Body of pancreas (tissue), 4 donors: ENCODE data around the gene UBE2E2. TPM values are rescaled to one million over a fixed set of nuclear protein-coding genes. Genes with fewer than 3 reads are reported as not detected.

Source experiments
- ATAC-seq: fragments of 150-250 bp; one replicate; pipeline ENCODE4 v1.9.1; 2016
- DNase-seq, 4 donors: peaks; one replicate each; pipeline ENCODE4 v3.0.0-alpha.2; 2019
- H3K27ac ChIP-seq, 4 donors: fragments of 200-600 bp; sonication (generic); 1 replicate in 3 of 4; 2 replicates in 1 of 4; pipeline versions ENCODE4 v1.5.1 to v1.6.1; 2016 to 2019; ENCODE audit warnings: mild to moderate bottlenecking in 1 of 4, mixed read lengths in 1 of 4, moderate library complexity in 1 of 4
- H3K27me3 ChIP-seq, 2 donors: fragments of 200-600 bp; sonication (generic); one replicate each; pipeline ENCODE4 v1.6.0; 2016; ENCODE audit warnings: mild to moderate bottlenecking in 1 of 2
- H3K36me3 ChIP-seq, 2 donors: fragments of 200-600 bp; sonication (generic); replicated peaks in 1 of 2; 2 replicates each; pipeline ENCODE4 v1.5.1; 2016; ENCODE audit warnings: low read depth in 2 of 2; ENCODE audit not compliant: insufficient read depth in 1 of 2
- H3K4me1 ChIP-seq: fragments of 200-600 bp; sonication (generic); one replicate; pipeline ENCODE4 v1.6.0; 2016
- H3K4me3 ChIP-seq, 2 donors: fragments of 200-600 bp; sonication (generic); 1 replicate in 1 of 2; 2 replicates in 1 of 2; pipeline ENCODE4 v1.5.1; 2016 to 2019
- H3K9me3 ChIP-seq, 3 donors: fragments of 200-600 bp; sonication (generic); 1 replicate in 2 of 3; 2 replicates in 1 of 3; pipeline ENCODE4 v1.5.1; 2016
- POLR2A ChIP-seq, 3 donors: fragments of 450-650 bp; IDR thresholded peaks; one replicate each; pipeline ENCODE4 v1.6.1; 2016; ENCODE audit warnings: antibody characterized with exemption in 3 of 3, mild to moderate bottlenecking in 2 of 3
- WGBS, 2 donors: methylation state at CpG; one replicate each; pipeline ENCODE4 v1.1.5; 2017; 5-methylcytosine and 5-hydroxymethylcytosine counted together
- intact Hi-C: fragments of 100-400 bp; cut with DNase I; formaldehyde crosslinking; loops from one replicate; pipeline ENCODE4 v1.15.1; 2023
- total RNA-seq, 2 donors: library from RNA; depleted of rRNA; stranded (reverse); fragments of >200 nt; gene quantifications; one replicate each; pipeline ENCODE4 v1.1.0, GENCODE V29; 2016
- TF ChIP-seq, protein P1 (sequence below), 7 experiments: fragments of 450-650 bp in 4 of 7; fragments of 200-600 bp in 3 of 7; sonication (generic) in 3 of 7; IDR thresholded peaks; one replicate each; pipeline ENCODE4 v1.5.1; 2016 to 2019; ENCODE audit warnings: antibody characterized with exemption in 7 of 7

UBE2E2 gene
- total RNA-seq, 2 donors from 2014 or later, result 7.8 to 23.7 TPM

- intact Hi-C loops, result no loop called here
- no peak overlapping the region for H3K27ac ChIP-seq
- WGBS, 2 donors, result 76 to 82% methylated on average over 4 of the region's 4 CpGs
These were observed 256.9 kb downstream of the UBE2E2 start for GRCh38 chr3:23459889-23460546.

GRCh38 chr3:23461069-23461468, 257.9 kb downstream of the UBE2E2 start:
- no peak for DNase-seq
- ATAC-seq, result no peak
- intact Hi-C loops, result no loop called here
- TF ChIP-seq POLR2A (IDR thresholded peaks at IDR 0.05), result no peak
- TF ChIP-seq, protein P1, sequence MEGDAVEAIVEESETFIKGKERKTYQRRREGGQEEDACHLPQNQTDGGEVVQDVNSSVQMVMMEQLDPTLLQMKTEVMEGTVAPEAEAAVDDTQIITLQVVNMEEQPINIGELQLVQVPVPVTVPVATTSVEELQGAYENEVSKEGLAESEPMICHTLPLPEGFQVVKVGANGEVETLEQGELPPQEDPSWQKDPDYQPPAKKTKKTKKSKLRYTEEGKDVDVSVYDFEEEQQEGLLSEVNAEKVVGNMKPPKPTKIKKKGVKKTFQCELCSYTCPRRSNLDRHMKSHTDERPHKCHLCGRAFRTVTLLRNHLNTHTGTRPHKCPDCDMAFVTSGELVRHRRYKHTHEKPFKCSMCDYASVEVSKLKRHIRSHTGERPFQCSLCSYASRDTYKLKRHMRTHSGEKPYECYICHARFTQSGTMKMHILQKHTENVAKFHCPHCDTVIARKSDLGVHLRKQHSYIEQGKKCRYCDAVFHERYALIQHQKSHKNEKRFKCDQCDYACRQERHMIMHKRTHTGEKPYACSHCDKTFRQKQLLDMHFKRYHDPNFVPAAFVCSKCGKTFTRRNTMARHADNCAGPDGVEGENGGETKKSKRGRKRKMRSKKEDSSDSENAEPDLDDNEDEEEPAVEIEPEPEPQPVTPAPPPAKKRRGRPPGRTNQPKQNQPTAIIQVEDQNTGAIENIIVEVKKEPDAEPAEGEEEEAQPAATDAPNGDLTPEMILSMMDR (IDR thresholded peaks at IDR 0.05), result no peak
- no peaks in the 10 kb centered on the region for H3K36me3 ChIP-seq
- no peaks in the 10 kb centered on the region for H3K9me3 ChIP-seq
- no peak overlapping the region for H3K4me3 ChIP-seq
- H3K4me1 ChIP-seq, result no peaks in the 10 kb centered on the region
- no peaks in the 10 kb centered on the region for H3K27me3 ChIP-seq
- WGBS, 2 donors, result 89% methylated on average over 3 of the region's 3 CpGs
- H3K27ac ChIP-seq, result no peak overlapping the region

More at GRCh38 chr3:23459889-23460546, 256.9 kb downstream of the UBE2E2 start:
- DNase-seq (no peak), ATAC-seq (no peak)
- Histone ChIP-seq H3K4me1 (no peaks in the 10 kb centered on the region), H3K27me3 (no peaks in the 10 kb centered on the region), H3K4me3 (no peak overlapping the region), H3K36me3 (no peaks in the 10 kb centered on the region), H3K9me3 (no peaks in the 10 kb centered on the region)
- TF ChIP-seq, protein P1 (IDR thresholded peaks at IDR 0.05), result no peak
- TF ChIP-seq POLR2A (IDR thresholded peaks at IDR 0.05), result no peak

DNA sequence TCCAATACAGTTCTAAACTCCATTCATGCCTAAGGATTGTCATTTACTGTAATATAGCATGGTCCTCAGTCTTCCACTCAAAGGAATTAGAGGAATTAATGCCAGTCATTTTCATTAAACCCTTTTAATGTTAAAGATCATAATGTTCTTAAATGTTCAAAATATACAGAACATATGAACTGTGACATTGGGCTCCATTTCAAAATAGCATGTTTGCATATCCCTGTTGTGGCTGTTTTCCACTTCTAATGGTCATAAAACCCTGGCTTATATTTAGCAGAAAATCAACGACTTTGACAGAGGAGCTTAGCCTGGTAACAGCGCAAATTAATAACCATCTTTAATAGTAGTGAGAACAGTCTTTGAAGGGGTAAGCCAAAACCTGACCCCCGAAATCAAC, 260.7 kb downstream of the UBE2E2 start:
- Histone ChIP-seq H3K27ac (no peak overlapping the region), H3K4me1 (no peaks in the 10 kb centered on the region), H3K27me3 (no peaks in the 10 kb centered on the region), H3K4me3 (no peak overlapping the region), H3K9me3 (no peaks in the 10 kb centered on the region), H3K36me3 (no peaks in the 10 kb centered on the region)
- ATAC-seq (no peak), DNase-seq (no peak)
- intact Hi-C loops, result no loop called here
- WGBS, 2 donors, result 57 to 83% methylated on average over 3 of the region's 3 CpGs
- no peak for TF ChIP-seq POLR2A (IDR thresholded peaks at IDR 0.05)
- TF ChIP-seq, protein P1 (IDR thresholded peaks at IDR 0.05), result no peak

DNA sequence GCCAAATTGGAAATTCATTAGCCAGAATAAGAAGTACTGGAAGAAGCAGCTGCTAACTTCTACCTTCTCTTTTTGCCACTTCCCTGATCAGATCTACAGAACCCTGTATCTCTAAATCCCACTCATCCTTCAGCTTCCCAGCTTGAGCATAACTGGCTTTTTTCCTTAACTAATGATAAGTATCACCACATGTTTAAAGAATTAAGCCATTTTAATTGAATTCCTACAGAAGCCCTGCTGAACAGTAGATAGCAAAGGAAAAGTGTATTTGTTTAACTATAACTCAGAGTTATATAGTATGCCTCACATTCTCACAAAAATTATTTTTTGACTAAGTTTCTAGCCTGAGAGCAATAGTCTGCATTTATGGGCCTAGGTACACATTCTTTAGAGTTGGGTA, 262.4 kb downstream of the UBE2E2 start:
- no peak for ATAC-seq
- intact Hi-C loops, result no loop called here
- TF ChIP-seq, protein P1 (IDR thresholded peaks at IDR 0.05), result no peak
- no peak for TF ChIP-seq POLR2A (IDR thresholded peaks at IDR 0.05)

DNA sequence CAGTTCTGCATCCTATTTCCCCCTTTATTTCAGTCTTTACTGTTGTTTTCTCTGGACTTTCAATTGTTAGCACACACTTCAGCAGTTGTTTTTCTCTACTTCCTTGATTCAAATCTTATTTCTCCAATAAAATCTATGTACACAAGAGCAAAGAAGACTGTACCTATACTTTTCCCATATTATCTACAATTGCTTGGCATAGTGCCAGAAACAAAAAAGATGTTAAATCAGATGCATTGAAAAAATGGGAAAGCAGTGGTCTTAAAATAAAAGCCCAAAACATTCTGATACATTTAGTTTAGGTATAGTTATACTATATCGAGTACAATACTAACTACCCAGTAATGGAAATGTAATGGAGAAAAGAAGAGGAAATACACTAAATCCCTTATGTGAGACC, 265.1 kb downstream of the UBE2E2 start:
- H3K36me3 ChIP-seq, result no peaks in the 10 kb centered on the region
- DNase-seq, result no peak
- TF ChIP-seq POLR2A (IDR thresholded peaks at IDR 0.05), result no peak
- TF ChIP-seq, protein P1 (IDR thresholded peaks at IDR 0.05), result no peak

More for the DNA sequence above, 262.4 kb downstream of the UBE2E2 start:
- H3K36me3 ChIP-seq, result no peaks in the 10 kb centered on the region
- H3K4me1 ChIP-seq, result no peaks in the 10 kb centered on the region
- H3K27ac ChIP-seq, result no peak overlapping the region
- no peak for DNase-seq
- no peaks in the 10 kb centered on the region for H3K27me3 ChIP-seq
- H3K9me3 ChIP-seq, result no peaks in the 10 kb centered on the region
- no peak overlapping the region for H3K4me3 ChIP-seq

More for the DNA sequence above, 265.1 kb downstream of the UBE2E2 start:
- Histone ChIP-seq H3K9me3 (no peaks in the 10 kb centered on the region), H3K4me3 (no peak overlapping the region), H3K27ac (no peak overlapping the region), H3K4me1 (no peaks in the 10 kb centered on the region), H3K27me3 (no peaks in the 10 kb centered on the region)
- intact Hi-C loops, result no loop called here
- no peak for ATAC-seq
- WGBS, 2 donors, result 92 to 96% methylated on average over 1 of the region's 1 CpG
